Right kidney (tissue), 1 donor: Measurements from ENCODE around the gene MTA3.

Source experiments
- DNase-seq: peaks from one replicate; pipeline ENCODE4 v3.0.0-alpha.2; 2016

MTA3 gene

GRCh38 chr2:42804338-42804737 lies 235.9 kb downstream of the MTA3 start:
- DNase-seq, result no peak

GRCh38 chr2:42804891-42805290 lies 236.5 kb downstream of the MTA3 start:
- DNase-seq, result no peak
